ENCODE data around the gene ASPHD1.
A peak's percentile ranks its signal among the peaks of the same experiment; 100 is the strongest.

DNA sequence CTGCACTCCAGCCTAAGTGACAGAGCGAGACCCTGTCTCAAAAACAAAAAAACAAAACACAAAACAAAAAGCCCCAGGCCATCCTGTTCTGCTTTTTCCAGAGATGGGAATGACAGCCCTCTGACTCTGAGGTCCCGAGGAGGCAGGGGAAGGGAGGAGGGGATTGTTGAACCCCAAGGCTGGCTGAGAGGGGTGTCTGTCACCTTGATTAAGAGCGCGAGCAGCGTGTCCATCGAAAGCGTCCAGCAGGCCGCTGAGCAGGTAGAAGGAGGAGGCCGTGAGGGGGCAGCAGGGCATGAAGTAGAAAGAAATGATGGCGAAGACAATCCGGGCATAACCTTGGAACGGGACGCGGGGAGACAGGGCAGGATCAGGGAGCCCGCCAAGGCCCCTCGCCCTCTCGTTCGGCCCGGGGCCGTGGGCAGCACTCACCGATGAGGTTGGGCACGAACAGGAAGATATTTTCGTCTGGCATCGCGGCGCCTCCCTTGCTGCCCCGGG lies 37.9 kb upstream of the ASPHD1 start:
- no peak for TF ChIP-seq EZH2 (IDR thresholded peaks at IDR 0.05; ENCODE audit: borderline replicate concordance)
- TF ChIP-seq, protein P1, sequence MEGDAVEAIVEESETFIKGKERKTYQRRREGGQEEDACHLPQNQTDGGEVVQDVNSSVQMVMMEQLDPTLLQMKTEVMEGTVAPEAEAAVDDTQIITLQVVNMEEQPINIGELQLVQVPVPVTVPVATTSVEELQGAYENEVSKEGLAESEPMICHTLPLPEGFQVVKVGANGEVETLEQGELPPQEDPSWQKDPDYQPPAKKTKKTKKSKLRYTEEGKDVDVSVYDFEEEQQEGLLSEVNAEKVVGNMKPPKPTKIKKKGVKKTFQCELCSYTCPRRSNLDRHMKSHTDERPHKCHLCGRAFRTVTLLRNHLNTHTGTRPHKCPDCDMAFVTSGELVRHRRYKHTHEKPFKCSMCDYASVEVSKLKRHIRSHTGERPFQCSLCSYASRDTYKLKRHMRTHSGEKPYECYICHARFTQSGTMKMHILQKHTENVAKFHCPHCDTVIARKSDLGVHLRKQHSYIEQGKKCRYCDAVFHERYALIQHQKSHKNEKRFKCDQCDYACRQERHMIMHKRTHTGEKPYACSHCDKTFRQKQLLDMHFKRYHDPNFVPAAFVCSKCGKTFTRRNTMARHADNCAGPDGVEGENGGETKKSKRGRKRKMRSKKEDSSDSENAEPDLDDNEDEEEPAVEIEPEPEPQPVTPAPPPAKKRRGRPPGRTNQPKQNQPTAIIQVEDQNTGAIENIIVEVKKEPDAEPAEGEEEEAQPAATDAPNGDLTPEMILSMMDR (IDR thresholded peaks at IDR 0.05; ENCODE audit: poor library complexity), result peak; percentile 5

All from hepatocyte (in vitro differentiated cells).